Gastrocnemius medialis (tissue), 4 donors: ENCODE data around the gene SWAP70.

Source experiments
- CTCF ChIP-seq, 5 experiments: fragments of 450-650 bp in 3 of 5; fragments of 200-600 bp in 2 of 5; sonication (generic) in 2 of 5; IDR thresholded peaks in 4 of 5; conservative IDR thresholded peaks in 1 of 5; 1 replicate in 4 of 5; 2 replicates in 1 of 5; pipeline ENCODE4 v1.5.1; 2016 to 2019; ENCODE audit warnings: antibody characterized with exemption in 5 of 5, mild to moderate bottlenecking in 3 of 5, moderate library complexity in 3 of 5
- POLR2A ChIP-seq, 2 donors: fragments of 450-650 bp; IDR thresholded peaks; one replicate each; pipeline ENCODE4 v1.6.1; 2017; ENCODE audit warnings: antibody characterized with exemption in 2 of 2, mild to moderate bottlenecking in 2 of 2, moderate library complexity in 2 of 2

GRCh38 chr11:9796266-9796665 is 132.4 kb downstream of the SWAP70 start:
- TF ChIP-seq CTCF (IDR thresholded peaks at IDR 0.05 in 4 of 5, conservative IDR thresholded peaks at IDR 0.05 in 1 of 5) (no peak), POLR2A (IDR thresholded peaks at IDR 0.05) (no peak)
